GM23248 (cell line): ENCODE results near the gene NR2F2. TPM values are rescaled to one million over a fixed set of nuclear protein-coding genes. Genes with fewer than 3 reads are reported as not detected.

Source experiments
- DNase-seq: peaks from one replicate; pipeline ENCODE4 v3.0.0-alpha.2; 2015
- H2AFZ ChIP-seq: fragments of 200-600 bp; sonication (generic); 2 replicates; pipeline ENCODE4 v1.6.1; 2016; ENCODE audit warnings: antibody characterized with exemption
- H3F3A ChIP-seq: fragments of 200-600 bp; sonication (generic); 2 replicates; pipeline ENCODE4 v1.6.1; 2016; ENCODE audit warnings: mild to moderate bottlenecking, antibody characterized with exemption, mixed run types; ENCODE audit not compliant: insufficient read depth
- H3K27ac ChIP-seq: fragments of 200-600 bp; sonication (generic); 2 replicates; pipeline ENCODE4 v1.5.1; 2016; ENCODE audit warnings: mild to moderate bottlenecking
- H3K27me3 ChIP-seq: fragments of 200-600 bp; sonication (generic); replicated peaks from 2 replicates; pipeline ENCODE4 v1.6.1; 2016; ENCODE audit warnings: mild to moderate bottlenecking; ENCODE audit not compliant: insufficient read depth
- H3K36me3 ChIP-seq: fragments of 200-600 bp; sonication (generic); 2 replicates; pipeline ENCODE4 v1.6.1; 2016; ENCODE audit warnings: low read depth, mild to moderate bottlenecking
- H3K4me1 ChIP-seq: fragments of 200-600 bp; sonication (generic); 2 replicates; pipeline ENCODE4 v1.6.1; 2016; ENCODE audit warnings: mild to moderate bottlenecking; ENCODE audit not compliant: insufficient read depth
- H3K4me2 ChIP-seq: fragments of 200-600 bp; sonication (generic); one replicate; pipeline ENCODE4 v1.6.1; 2016; ENCODE audit warnings: mild to moderate bottlenecking; ENCODE audit not compliant: unreplicated experiment
- H3K4me3 ChIP-seq: fragments of 200-600 bp; sonication (generic); 2 replicates; pipeline ENCODE4 v1.5.1; 2016; ENCODE audit warnings: mild to moderate bottlenecking
- H3K79me2 ChIP-seq: fragments of 200-600 bp; sonication (generic); 2 replicates; pipeline ENCODE4 v1.6.1; 2016; ENCODE audit warnings: mild to moderate bottlenecking; ENCODE audit not compliant: insufficient read depth
- H3K9ac ChIP-seq: fragments of 200-600 bp; sonication (generic); 2 replicates; pipeline ENCODE4 v1.6.1; 2016; ENCODE audit warnings: mild to moderate bottlenecking
- H3K9me2 ChIP-seq: fragments of 200-600 bp; sonication (generic); 2 replicates; pipeline ENCODE4 v1.6.1; 2016; ENCODE audit warnings: mixed run types, mild to moderate bottlenecking, moderate library complexity; ENCODE audit not compliant: insufficient read depth
- H3K9me3 ChIP-seq: fragments of 200-600 bp; sonication (generic); one replicate; pipeline ENCODE4 v1.6.1; 2017; ENCODE audit warnings: low read depth
- H4K20me1 ChIP-seq: fragments of 200-600 bp; sonication (generic); 2 replicates; pipeline ENCODE4 v1.6.0; 2016; ENCODE audit not compliant: insufficient read depth
- EZH2 ChIP-seq: fragments of 200-600 bp; sonication (generic); IDR thresholded peaks from 2 replicates; pipeline ENCODE4 v1.6.1; 2018; ENCODE audit warnings: antibody characterized with exemption, mild to moderate bottlenecking; ENCODE audit not compliant: insufficient read depth, poor library complexity, severe bottlenecking
- EZH2phosphoT487 ChIP-seq: fragments of 200-600 bp; sonication (generic); IDR thresholded peaks from 2 replicates; pipeline ENCODE4 v1.6.1; 2018; ENCODE audit warnings: antibody characterized with exemption, moderate library complexity, mild to moderate bottlenecking, low read depth; ENCODE audit not compliant: insufficient read depth
- WGBS, 2 experiments: methylation state at CpG; one replicate each; pipeline ENCODE4 v1.1.6; 2015 to 2017; ENCODE audit warnings: low lambda C conversion rate in 2 of 2, low coverage in 1 of 2; ENCODE audit errors: missing lambda C conversion rate in 2 of 2; 5-methylcytosine and 5-hydroxymethylcytosine counted together
- in situ Hi-C: fragments of 300-500 bp; cut with MboI; formaldehyde crosslinking; loops from 2 replicates; pipeline ENCODE4 v1.15.0; 2020
- polyA plus RNA-seq: library from polyadenylated mRNA; unstranded; fragments of >200 nt; fragmentation: Nextera tagmentation; extraction: Ambion mirVana; gene quantifications from 2 replicates; pipeline ENCODE4 v1.2.1, GENCODE V29; 2016
- total RNA-seq: library from RNA; depleted of rRNA; stranded (reverse); fragments of >200 nt; shearing (Covaris generic); gene quantifications from 2 replicates; pipeline ENCODE4 v1.2.3, GENCODE V29; 2014

The NR2F2 gene
- total and polyA plus RNA-seq, 2 experiments from 2014 or later = 5.9 to 23.8 TPM

DNA sequence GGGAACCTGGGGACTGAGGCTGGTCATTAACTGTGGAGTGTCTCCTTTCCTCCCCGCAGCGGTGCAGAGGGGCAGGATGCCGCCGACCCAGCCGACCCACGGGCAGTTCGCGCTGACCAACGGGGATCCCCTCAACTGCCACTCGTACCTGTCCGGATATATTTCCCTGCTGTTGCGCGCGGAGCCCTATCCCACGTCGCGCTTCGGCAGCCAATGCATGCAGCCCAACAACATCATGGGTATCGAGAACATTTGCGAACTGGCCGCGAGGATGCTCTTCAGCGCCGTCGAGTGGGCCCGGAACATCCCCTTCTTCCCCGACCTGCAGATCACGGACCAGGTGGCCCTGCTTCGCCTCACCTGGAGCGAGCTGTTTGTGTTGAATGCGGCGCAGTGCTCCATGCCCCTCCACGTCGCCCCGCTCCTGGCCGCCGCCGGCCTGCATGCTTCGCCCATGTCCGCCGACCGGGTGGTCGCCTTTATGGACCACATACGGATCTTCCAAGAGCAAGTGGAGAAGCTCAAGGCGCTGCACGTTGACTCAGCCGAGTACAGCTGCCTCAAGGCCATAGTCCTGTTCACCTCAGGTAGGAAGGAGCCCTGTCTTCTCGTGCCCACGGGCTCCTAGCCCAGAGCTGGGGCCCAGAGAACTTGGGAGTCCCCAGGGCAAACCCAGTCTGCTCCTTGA is 3.7 kb downstream of the NR2F2 start:
- Histone ChIP-seq H3K27ac (peak overlapping the region; percentile 19; the same call in 1 of the 2 replicates), H3K4me1 (peaks cover 29% of the 10 kb centered on the region), H3K9me3 (no peaks in the 10 kb centered on the region), H3F3A (peaks cover 52% of the 10 kb centered on the region), H3K4me2 (peak overlapping the region; percentile 99), H3K36me3 (peaks cover 43% of the 10 kb centered on the region), H3K79me2 (peaks cover 87% of the 10 kb centered on the region), H3K9ac (peak overlapping the region; percentile 93), H2AFZ (no peak overlapping the region), H3K9me2 (no peaks in the 10 kb centered on the region), H4K20me1 (no peaks in the 10 kb centered on the region), H3K4me3 (peak overlapping the region; percentile 99), H3K27me3 (no peaks in the 10 kb centered on the region)
- 86 to 92% methylated on average over 32 to 49 of the region's 49 CpGs for WGBS, 2 experiments
- no peak for DNase-seq
- no peak for TF ChIP-seq EZH2
- TF ChIP-seq EZH2phosphoT487 = no peak
- in situ Hi-C loops = no loop called here

DNA sequence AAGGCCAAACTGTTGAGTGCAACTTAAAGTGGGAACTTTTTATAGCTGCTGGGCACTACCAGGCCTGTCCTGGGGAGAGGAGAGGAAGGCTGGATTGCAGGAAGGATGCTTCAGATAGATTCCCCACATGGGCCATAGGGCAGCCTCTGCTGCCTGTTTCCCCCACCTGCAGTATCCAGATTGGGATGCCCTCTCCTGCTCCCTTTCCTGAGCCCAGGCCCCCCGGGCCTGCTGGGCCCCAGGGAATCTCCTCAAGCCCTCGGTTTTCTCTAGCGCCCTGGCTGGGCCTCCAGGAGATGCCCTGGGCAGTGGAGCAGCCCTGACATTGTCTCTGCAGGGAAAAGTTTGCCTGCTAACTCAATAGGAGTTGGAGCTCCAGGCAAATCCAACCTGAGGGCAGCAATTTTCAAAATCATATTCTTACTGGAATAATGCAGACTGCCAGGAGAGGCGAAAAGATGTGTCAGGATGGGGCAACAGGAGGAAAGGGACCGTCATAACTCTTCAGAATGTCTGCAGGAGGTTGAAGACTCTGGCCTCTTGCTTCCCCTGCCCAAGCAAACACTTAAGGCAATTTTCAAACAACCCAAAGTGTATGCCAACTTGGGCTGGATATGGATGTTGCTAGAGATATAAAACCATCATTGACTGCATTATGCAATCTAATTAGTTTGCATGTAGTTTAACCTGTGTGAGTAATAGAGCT is 4.4 kb downstream of the NR2F2 start:
- peak overlapping the region; percentile 19 for H3K27ac ChIP-seq

DNA sequence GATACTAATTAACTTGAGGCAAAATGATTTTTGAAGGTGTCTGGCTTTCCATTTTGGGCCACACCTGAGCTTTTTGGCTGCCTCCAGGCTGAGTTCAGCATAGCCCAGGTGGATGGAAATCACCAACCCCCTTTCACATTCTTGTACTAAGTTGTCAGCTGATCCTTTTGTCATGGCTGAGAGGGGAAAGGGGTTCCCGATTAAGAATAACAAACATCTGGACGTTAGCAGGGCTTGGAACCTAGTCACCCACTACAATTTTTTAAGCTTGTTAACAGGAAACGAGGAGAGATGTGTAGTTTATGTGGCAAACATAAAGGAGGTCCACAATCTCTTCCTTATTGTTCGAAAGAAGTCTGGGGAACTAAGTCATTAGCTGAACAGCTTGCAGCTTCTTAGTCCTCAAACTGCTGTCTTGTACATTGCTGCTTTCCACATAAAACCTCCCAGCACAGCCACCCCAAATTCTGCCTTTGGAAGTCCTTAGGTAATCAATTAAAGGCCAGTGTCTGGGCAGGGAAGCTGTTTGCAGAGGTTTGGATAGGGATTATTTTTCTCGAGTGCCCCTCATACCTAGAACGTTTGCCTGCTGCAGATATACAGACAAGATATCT is 5.0 kb downstream of the NR2F2 start:
- Histone ChIP-seq H3F3A (peaks cover 54% of the 10 kb centered on the region), H3K4me1 (peaks cover 36% of the 10 kb centered on the region), H3K9me3 (no peaks in the 10 kb centered on the region), H3K36me3 (peaks cover 48% of the 10 kb centered on the region), H3K9ac (peak overlapping the region; percentile 87), H3K9me2 (no peaks in the 10 kb centered on the region), H3K27ac (peak overlapping the region; percentile 19), H3K27me3 (no peaks in the 10 kb centered on the region), H3K79me2 (peaks cover 92% of the 10 kb centered on the region), H3K4me3 (peak overlapping the region; percentile 99), H2AFZ (no peak overlapping the region), H4K20me1 (no peaks in the 10 kb centered on the region), H3K4me2 (peak overlapping the region; percentile 99)
- peak; percentile 43 for DNase-seq
- WGBS, 2 experiments = 12 to 19% methylated on average over 6 of the region's 6 CpGs
- in situ Hi-C loops = no loop called here
- TF ChIP-seq EZH2phosphoT487 (no peak), EZH2 (no peak)

More for the DNA sequence above, 4.4 kb downstream of the NR2F2 start:
- Histone ChIP-seq H3F3A (peaks cover 52% of the 10 kb centered on the region), H3K9ac (peak overlapping the region; percentile 87), H3K4me2 (peak overlapping the region; percentile 99), H3K4me1 (peaks cover 32% of the 10 kb centered on the region), H4K20me1 (no peaks in the 10 kb centered on the region), H3K9me3 (no peaks in the 10 kb centered on the region), H3K79me2 (peaks cover 87% of the 10 kb centered on the region), H2AFZ (no peak overlapping the region), H3K27me3 (no peaks in the 10 kb centered on the region), H3K36me3 (peaks cover 48% of the 10 kb centered on the region), H3K9me2 (no peaks in the 10 kb centered on the region), H3K4me3 (peak overlapping the region; percentile 99)
- TF ChIP-seq EZH2phosphoT487 = no peak
- no peak for TF ChIP-seq EZH2
- peak; percentile 34 for DNase-seq
- 21 to 35% methylated on average over 5 of the region's 5 CpGs for WGBS, 2 experiments
- in situ Hi-C loops = no loop called here

DNA sequence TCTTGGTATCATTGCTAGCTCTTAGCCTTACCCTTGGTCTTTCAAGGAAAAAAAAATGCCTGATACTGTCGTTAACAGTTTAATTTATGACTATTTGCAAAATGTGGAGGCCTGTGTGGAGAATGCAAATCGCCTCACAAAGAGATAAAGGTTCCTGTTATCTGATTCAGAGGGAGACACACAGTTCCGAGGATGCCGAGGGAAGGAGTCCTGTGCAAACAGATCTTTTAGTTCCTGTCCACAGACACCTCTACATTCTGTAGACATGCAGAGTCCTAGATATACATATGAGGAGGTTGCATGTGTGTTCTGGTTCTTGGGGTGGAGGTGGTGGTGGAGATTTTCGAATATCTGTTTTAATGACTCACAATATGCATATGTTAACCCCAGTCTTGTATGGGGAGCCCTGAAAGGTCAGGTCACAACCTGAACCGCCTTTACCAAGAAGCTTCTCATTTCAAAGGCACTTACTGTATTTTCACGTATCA is 5.7 kb downstream of the NR2F2 start:
- Histone ChIP-seq H3F3A (peaks cover 54% of the 10 kb centered on the region), H3K9ac (peak overlapping the region; percentile 87), H3K4me1 (peaks cover 36% of the 10 kb centered on the region), H3K4me2 (peak overlapping the region; percentile 99), H3K79me2 (peaks cover 97% of the 10 kb centered on the region), H3K27ac (peak overlapping the region; percentile 77), H3K27me3 (no peaks in the 10 kb centered on the region), H3K36me3 (peaks cover 48% of the 10 kb centered on the region), H4K20me1 (no peaks in the 10 kb centered on the region), H3K9me3 (no peaks in the 10 kb centered on the region), H2AFZ (no peak overlapping the region), H3K9me2 (no peaks in the 10 kb centered on the region), H3K4me3 (peak overlapping the region; percentile 99)
- no peak for TF ChIP-seq EZH2
- no peak for TF ChIP-seq EZH2phosphoT487
- in situ Hi-C loops = no loop called here
- DNase-seq = no peak
- WGBS, 2 experiments = 24 to 26% methylated on average over 7 of the region's 7 CpGs
